Endothelial cell of coronary artery (primary cell): Measurements from ENCODE around the gene CT47A7. TPM values are rescaled to one million over a fixed set of nuclear protein-coding genes. Genes with fewer than 3 reads are reported as not detected.

ENCODE experiments used
- total RNA-seq: library from RNA; depleted of rRNA; stranded (reverse); fragments of >200 nt; gene quantifications from 2 replicates; pipeline ENCODE4 v1.2.3, GENCODE V29; 2014

The CT47A7 gene
- not detected in 2 replicates for total RNA-seq

DNA sequence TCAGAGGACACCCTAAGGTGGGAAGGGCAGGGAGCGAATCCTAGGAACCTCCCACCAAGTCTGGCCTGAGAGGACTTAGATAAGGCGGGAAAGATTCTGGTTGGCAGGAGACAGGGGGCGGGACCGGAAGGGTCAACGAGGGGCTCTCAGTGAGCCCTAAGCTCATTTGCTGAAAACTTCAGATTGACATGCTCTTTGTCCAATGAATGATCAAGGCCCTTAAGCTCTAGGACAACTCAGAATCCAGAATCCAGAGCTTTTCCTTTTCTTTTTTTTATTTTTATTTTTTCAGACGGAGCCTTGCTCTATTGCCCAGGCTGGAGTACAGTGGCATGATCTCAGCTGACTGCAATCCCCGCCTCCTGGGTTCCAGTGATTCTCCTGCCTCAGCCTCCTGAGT lies at the start of gene CT47A7:
TSS of gene CT47A7 (minus strand) at position 101 of the 400 bp plus-strand sequence. CDS start 255 bp downstream, outside the sequence.

GRCh38 chrX:120985660-120986059 lies 29.3 kb upstream of the CT47A7 start, which contains the start of gene CT47A1:
Gene CT47A1 (minus strand): TSS chrX:120985760. CDS start chrX:120985529, 231 bp downstream.

Other genes starting within 250 kb of the CT47A7 start
- gene CT47B1, start 80.7 kb downstream of the CT47A7 start, total RNA-seq, result not detected in 2 replicates
- not detected in 2 replicates for gene CT47A11, start 19.4 kb downstream of the CT47A7 start, total RNA-seq
- gene CT47A10, start 14.6 kb downstream of the CT47A7 start, total RNA-seq, result not detected in 2 replicates
- not detected in 2 replicates for gene CT47A9, start 9.7 kb downstream of the CT47A7 start, total RNA-seq
- not detected in 2 replicates for gene CT47A8, start 4.9 kb downstream of the CT47A7 start, total RNA-seq
- not detected in 2 replicates for gene CT47A6, start 4.9 kb upstream of the CT47A7 start, total RNA-seq
- not detected in 2 replicates for gene CT47A5, start 9.7 kb upstream of the CT47A7 start, total RNA-seq
- not detected in 2 replicates for gene CT47A4, start 14.6 kb upstream of the CT47A7 start, total RNA-seq
- gene CT47A3, start 19.5 kb upstream of the CT47A7 start, total RNA-seq, result not detected in 2 replicates
- not detected in 2 replicates for gene CT47A2, start 24.3 kb upstream of the CT47A7 start, total RNA-seq
- not detected in 2 replicates for gene CT47A1, start 29.2 kb upstream of the CT47A7 start, total RNA-seq
- 0.99 and 1.2 TPM in 2 replicates for gene GLUD2, start 91.0 kb upstream of the CT47A7 start, total RNA-seq